GM06990 (cell line): Measurements from ENCODE around the gene SNPH.

Experiments used
- DNase-seq: peaks from one replicate; pipeline ENCODE4 v3.0.0-alpha.2; 2011; ENCODE audit not compliant: insufficient read length; ENCODE audit errors: extremely low read depth
- H3K27me3 ChIP-seq: replicated peaks from 2 replicates; pipeline ENCODE4 v1.6.0; 2011; ENCODE audit warnings: low read length; ENCODE audit not compliant: control insufficient read depth, insufficient read depth
- H3K36me3 ChIP-seq: 2 replicates; pipeline ENCODE4 v1.5.1; 2011; ENCODE audit warnings: low read length; ENCODE audit not compliant: control insufficient read depth, insufficient read depth
- H3K4me3 ChIP-seq: replicated peaks from 2 replicates; pipeline ENCODE4 v1.5.1; 2011; ENCODE audit warnings: low read depth, mild to moderate bottlenecking, control low read depth, low read length
- TF ChIP-seq, protein P1 (sequence below): IDR thresholded peaks from 2 replicates; pipeline ENCODE4 v1.5.1; 2011; ENCODE audit warnings: low read length, control low read depth, mild to moderate bottlenecking, inconsistent platforms; ENCODE audit not compliant: insufficient read depth, poor library complexity, severe bottlenecking

Gene SNPH

DNA sequence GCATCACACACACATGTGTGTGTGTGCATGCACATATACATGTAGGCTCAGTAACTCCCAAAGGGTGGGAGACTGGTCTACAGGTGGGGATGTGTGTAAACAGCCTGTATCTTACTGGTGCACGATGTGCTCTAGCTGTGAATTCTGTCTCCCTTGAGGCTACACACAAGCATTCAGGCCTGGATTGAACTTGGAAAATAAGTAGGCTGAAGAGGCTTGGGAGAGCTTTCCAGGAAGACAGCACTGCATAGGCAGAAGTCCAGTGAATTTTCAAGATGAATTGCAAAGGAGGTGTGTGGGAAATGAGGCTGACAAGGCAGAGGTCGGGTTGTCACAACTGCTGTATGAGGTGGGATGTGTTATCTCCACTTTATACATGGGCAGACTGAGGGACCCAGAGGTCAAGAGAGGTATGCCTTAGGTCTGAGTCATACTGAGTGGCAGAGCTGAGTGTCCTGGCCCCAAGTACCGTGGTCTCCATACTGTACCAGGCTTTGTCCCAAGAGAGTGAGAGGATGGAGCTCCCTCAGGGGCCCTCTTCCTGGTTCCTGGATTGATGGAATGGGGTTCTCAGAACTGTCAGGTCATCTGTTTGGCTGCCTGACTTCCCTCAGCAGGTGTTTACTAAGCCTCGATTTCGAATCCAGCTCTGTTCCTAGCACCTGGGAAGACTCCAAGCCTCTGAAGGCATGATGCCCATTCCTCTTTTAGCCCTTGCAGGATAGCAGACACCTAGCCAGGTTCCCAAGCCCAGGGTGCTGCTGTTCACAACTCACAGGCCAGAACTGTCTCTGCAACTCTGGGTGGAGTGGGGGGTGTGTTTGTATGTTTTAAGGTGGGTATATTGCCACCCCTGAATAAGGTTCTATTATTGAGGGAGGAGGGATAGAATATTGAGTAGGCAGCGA is 14.4 kb downstream of the SNPH start:
- no peak for DNase-seq
- Histone ChIP-seq H3K36me3 (no peaks in the 10 kb centered on the region), H3K27me3 (no peaks in the 10 kb centered on the region), H3K4me3 (no peak overlapping the region)
- TF ChIP-seq, protein P1, sequence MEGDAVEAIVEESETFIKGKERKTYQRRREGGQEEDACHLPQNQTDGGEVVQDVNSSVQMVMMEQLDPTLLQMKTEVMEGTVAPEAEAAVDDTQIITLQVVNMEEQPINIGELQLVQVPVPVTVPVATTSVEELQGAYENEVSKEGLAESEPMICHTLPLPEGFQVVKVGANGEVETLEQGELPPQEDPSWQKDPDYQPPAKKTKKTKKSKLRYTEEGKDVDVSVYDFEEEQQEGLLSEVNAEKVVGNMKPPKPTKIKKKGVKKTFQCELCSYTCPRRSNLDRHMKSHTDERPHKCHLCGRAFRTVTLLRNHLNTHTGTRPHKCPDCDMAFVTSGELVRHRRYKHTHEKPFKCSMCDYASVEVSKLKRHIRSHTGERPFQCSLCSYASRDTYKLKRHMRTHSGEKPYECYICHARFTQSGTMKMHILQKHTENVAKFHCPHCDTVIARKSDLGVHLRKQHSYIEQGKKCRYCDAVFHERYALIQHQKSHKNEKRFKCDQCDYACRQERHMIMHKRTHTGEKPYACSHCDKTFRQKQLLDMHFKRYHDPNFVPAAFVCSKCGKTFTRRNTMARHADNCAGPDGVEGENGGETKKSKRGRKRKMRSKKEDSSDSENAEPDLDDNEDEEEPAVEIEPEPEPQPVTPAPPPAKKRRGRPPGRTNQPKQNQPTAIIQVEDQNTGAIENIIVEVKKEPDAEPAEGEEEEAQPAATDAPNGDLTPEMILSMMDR, result no peak

DNA sequence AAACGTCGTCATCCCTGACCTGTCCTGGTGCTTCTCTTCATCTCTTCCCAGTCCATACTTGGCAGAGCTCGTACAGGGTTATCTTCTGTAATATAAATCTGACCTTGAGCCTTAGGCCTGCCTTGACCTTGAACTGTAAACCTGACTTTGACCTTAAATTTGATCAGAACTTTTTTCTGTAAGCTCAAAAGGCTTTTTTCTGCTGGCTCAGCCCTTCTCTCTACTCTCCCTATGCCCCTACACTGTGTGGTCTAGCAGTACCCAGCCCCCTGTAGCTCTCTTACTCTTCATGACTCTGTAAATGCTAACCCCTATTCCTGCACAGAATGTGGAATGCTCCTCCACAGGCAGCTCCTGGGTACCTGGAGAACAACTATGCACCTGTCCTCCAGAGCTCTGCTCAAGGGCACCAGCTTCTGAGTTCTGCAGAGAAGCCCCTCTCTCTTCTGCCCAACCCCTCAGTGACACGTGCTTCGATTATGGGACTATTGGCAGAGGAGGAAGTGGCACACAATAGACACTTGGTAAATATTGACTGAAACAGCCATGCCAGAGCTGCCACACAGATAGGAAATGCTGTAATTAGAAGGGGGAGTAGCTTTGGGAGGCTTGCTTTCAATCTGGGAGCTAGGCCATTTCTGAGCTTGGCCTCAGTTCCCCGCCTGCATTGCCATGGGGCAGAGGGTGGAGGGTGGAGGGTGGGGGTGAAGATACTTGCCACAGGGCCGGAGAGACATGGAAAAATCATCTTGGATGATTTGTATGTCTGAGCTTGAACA is 15.4 kb downstream of the SNPH start:
- TF ChIP-seq, protein P1, result no peak
- DNase-seq, result no peak
- no peak overlapping the region for H3K4me3 ChIP-seq
- no peaks in the 10 kb centered on the region for H3K36me3 ChIP-seq
- no peaks in the 10 kb centered on the region for H3K27me3 ChIP-seq

DNA sequence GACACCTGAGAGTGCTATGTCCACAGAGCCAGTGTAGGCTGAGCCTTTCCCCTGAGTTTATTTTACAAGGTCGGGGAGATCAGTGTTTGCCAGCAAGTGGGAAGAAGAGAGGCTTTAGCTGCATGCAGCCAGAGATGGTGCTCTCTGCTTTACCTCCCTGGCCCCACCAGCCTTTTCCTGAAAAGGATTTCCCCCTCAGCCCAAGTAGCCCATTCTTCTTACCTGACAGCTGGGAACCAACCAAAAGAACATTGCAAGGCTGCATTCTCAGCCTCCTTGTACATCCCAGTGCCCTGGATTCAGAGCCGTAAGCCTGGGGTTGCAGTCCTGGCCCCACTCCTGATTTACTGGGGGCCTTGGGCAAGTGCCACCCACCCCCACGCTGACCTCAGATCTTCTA is 16.9 kb downstream of the SNPH start:
- H3K27me3 ChIP-seq, result no peaks in the 10 kb centered on the region
- DNase-seq, result no peak
- H3K36me3 ChIP-seq, result no peaks in the 10 kb centered on the region
- H3K4me3 ChIP-seq, result no peak overlapping the region
- TF ChIP-seq, protein P1, result no peak

DNA sequence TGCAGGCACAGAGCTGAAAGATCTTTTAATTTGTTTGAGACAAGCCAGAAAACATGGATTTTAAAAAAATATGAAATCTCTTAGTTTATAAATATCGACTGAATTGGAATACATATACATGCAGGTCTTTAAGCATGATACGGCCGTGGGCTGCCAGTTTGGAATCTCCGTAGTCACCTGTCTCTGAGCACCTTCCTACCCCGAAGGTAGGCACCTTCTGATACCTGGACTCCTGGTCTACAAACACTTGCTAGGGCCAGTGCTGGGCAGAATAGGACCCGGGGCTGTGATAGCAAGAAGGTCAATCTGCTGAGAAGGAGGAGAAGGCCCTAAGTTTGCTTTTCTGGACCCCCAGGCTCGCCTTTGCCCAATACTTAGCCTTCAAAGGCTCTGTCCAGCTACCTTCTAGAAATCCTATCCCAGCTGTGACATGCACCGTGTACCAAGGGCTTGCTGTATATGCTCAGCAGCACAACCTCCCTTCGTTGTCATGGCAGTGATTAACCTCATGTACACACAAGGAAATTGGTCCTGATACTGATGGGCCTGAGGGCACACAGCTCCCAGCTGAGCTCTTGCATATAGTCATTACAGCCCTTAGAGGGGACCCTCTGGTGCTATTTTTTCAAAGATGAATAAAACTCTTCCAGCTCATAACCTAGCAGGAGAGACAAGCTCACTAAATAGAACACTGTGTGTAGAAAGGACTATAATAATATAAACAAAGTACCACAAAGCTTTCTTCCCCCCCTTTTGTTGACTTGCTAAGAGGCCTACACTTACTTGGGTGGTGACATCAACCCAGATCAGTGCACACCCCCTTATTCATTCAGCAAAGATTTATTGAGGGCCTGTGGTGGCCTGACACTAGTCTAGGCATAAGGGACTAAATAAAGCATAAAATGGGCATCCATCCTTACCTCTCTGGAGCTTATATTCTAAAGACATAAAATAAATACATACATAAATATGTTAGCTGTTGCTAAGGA is 17.7 kb downstream of the SNPH start:
- DNase-seq, result no peak
- Histone ChIP-seq H3K4me3 (no peak overlapping the region), H3K27me3 (no peaks in the 10 kb centered on the region), H3K36me3 (no peaks in the 10 kb centered on the region)
- TF ChIP-seq, protein P1, result no peak

DNA sequence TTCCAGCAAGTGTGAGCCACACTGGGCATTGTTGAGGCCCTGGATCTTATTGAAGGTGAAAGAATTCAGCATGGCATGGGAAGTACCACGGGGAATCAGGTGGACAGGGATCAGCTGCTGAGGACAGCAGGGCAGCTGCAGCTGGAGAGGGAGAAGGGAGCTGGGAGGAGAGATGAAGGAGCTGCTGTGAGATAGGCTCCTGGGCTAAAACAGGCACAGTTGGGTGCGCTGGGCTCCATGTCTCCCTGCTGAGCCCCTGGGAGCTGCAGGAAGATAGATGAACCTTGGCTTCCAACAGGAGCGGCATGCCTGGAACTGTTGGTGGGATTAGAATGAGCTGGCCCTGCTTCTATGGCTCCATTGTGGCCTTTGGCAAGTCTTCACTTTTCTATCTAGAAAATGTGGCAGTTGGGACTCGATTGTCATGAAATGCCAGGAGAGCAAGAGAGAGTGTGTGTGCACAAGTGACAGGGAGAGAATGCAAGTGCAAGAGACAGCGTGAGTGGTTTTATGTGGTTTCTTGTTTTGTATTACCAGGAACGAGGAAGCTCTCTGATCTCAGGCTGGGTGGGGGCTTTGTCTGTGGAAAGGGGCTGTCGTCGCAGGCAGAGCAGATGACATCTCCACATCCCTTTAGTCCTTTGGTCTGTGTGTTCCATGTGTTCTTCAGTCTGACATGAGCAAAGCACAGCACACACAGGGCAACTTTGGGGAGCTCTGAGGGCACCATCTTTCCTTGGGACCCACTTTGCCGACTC is 20.4 kb downstream of the SNPH start:
- Histone ChIP-seq H3K27me3 (no peaks in the 10 kb centered on the region), H3K4me3 (no peak overlapping the region), H3K36me3 (no peaks in the 10 kb centered on the region)
- no peak for DNase-seq
- TF ChIP-seq, protein P1, result no peak
